GM23338 (cell line): Measurements from ENCODE around the gene CPM. TPM values are rescaled to one million over a fixed set of nuclear protein-coding genes. Genes with fewer than 3 reads are reported as not detected.

Experiments
- ATAC-seq: fragments of 200-7000 bp; cut with Tn5 transposase; 3 replicates; pipeline ENCODE4 v1.9.1; 2020
- DNase-seq: peaks from one replicate; pipeline ENCODE4 v3.0.0-alpha.2; 2015; ENCODE audit warnings: low spot score
- H2AFZ ChIP-seq: fragments of 200-600 bp; sonication (generic); 2 replicates; pipeline ENCODE4 v1.8.0; 2016; ENCODE audit warnings: antibody characterized with exemption, mild to moderate bottlenecking, moderate library complexity
- H3F3A ChIP-seq: fragments of 200-600 bp; sonication (generic); replicated peaks from 2 replicates; pipeline ENCODE4 v1.8.0; 2017; ENCODE audit warnings: antibody characterized with exemption, mixed run types, low read depth
- H3K27ac ChIP-seq: fragments of 200-600 bp; sonication (generic); 2 replicates; pipeline ENCODE4 v1.6.1; 2016; ENCODE audit warnings: low read depth
- H3K27me3 ChIP-seq: fragments of 200-600 bp; sonication (generic); 2 replicates; pipeline ENCODE4 v1.8.0; 2016; ENCODE audit warnings: mild to moderate bottlenecking, mixed run types, moderate library complexity; ENCODE audit not compliant: insufficient read depth
- H3K36me3 ChIP-seq: fragments of 200-600 bp; sonication (generic); 2 replicates; pipeline ENCODE4 v1.8.0; 2016; ENCODE audit warnings: mild to moderate bottlenecking; ENCODE audit not compliant: insufficient read depth
- H3K4me1 ChIP-seq: fragments of 200-600 bp; sonication (generic); 2 replicates; pipeline ENCODE4 v1.8.0; 2016; ENCODE audit warnings: mild to moderate bottlenecking, moderate library complexity; ENCODE audit not compliant: insufficient read depth
- H3K4me2 ChIP-seq: fragments of 200-600 bp; sonication (generic); 2 replicates; pipeline ENCODE4 v1.7.1; 2017; ENCODE audit warnings: mixed run types
- H3K4me3 ChIP-seq: fragments of 200-600 bp; sonication (generic); 2 replicates; pipeline ENCODE4 v1.6.1; 2016; ENCODE audit warnings: mixed run types
- H3K79me2 ChIP-seq: fragments of 200-600 bp; sonication (generic); replicated peaks from 2 replicates; pipeline ENCODE4 v1.8.0; 2017; ENCODE audit warnings: mild to moderate bottlenecking; ENCODE audit not compliant: insufficient read depth
- H3K9me2 ChIP-seq: fragments of 200-600 bp; sonication (generic); 2 replicates; pipeline ENCODE4 v1.8.0; 2017; ENCODE audit not compliant: insufficient read depth
- H4K20me1 ChIP-seq: fragments of 200-600 bp; sonication (generic); replicated peaks from 2 replicates; pipeline ENCODE4 v1.8.0; 2017; ENCODE audit warnings: mild to moderate bottlenecking; ENCODE audit not compliant: insufficient read depth
- H3K27ac Mint-ChIP-seq: 2 replicates; pipeline ENCODE4 v1.8.0; 2020; ENCODE audit warnings: inconsistent platforms, mild to moderate bottlenecking, moderate library complexity, mixed read lengths
- H3K27me3 Mint-ChIP-seq: 3 replicates; pipeline ENCODE4 v1.8.0; 2022; ENCODE audit warnings: low read depth, mild to moderate bottlenecking, moderate library complexity, mixed read lengths, inconsistent platforms; ENCODE audit not compliant: insufficient read depth, poor library complexity
- H3K36me3 Mint-ChIP-seq: 3 replicates; pipeline ENCODE4 v1.8.0; 2021; ENCODE audit warnings: low read depth, mild to moderate bottlenecking, inconsistent platforms, moderate library complexity, mixed read lengths
- H3K4me1 Mint-ChIP-seq: 3 replicates; pipeline ENCODE4 v1.8.0; 2020; ENCODE audit warnings: mild to moderate bottlenecking, inconsistent platforms, mixed read lengths
- H3K4me3 Mint-ChIP-seq: 3 replicates; pipeline ENCODE4 v1.8.0; 2021; ENCODE audit warnings: moderate library complexity, mild to moderate bottlenecking, inconsistent platforms, mixed read lengths
- H3K9me3 Mint-ChIP-seq: 3 replicates; pipeline ENCODE4 v1.8.0; 2020; ENCODE audit warnings: moderate library complexity, mild to moderate bottlenecking, inconsistent platforms, mixed read lengths
- EZH2 ChIP-seq: fragments of 200-600 bp; sonication (generic); IDR thresholded peaks from one replicate; pipeline ENCODE4 v1.8.0; 2017; ENCODE audit warnings: antibody characterized with exemption, mild to moderate bottlenecking, low read depth; ENCODE audit not compliant: unreplicated experiment
- EZH2phosphoT487 ChIP-seq: fragments of 200-600 bp; sonication (generic); IDR thresholded peaks from one replicate; pipeline ENCODE4 v1.8.1; 2018; ENCODE audit warnings: antibody characterized with exemption; ENCODE audit not compliant: unreplicated experiment
- JUNB ChIP-seq: IDR thresholded peaks from one replicate; pipeline ENCODE4 v1.6.1; 2016; ENCODE audit warnings: antibody characterized with exemption; ENCODE audit not compliant: unreplicated experiment
- NANOG ChIP-seq: IDR thresholded peaks from 2 replicates; pipeline ENCODE4 v1.6.1; 2016; ENCODE audit warnings: antibody characterized with exemption, borderline replicate concordance
- STAT1 ChIP-seq: IDR thresholded peaks from one replicate; pipeline ENCODE4 v1.6.1; 2016; ENCODE audit warnings: antibody characterized with exemption; ENCODE audit not compliant: unreplicated experiment
- ZNF114 ChIP-seq: fragments of 250-450 bp; sonication (Bioruptor Pico); IDR thresholded peaks from 2 replicates; pipeline ENCODE4 v1.5.0; 2020; ENCODE audit warnings: mild to moderate bottlenecking, moderate library complexity
- ZNF331 ChIP-seq: fragments of 250-450 bp; sonication (Bioruptor Pico); IDR thresholded peaks from 2 replicates; pipeline ENCODE4 v1.5.0; 2020; ENCODE audit warnings: low read depth, mild to moderate bottlenecking, moderate library complexity
- polyA plus RNA-seq: library from polyadenylated mRNA; unstranded; fragments of >200 nt; fragmentation: Nextera tagmentation; extraction: Ambion mirVana; gene quantifications from 2 replicates; pipeline ENCODE4 v1.2.1, GENCODE V29; 2016
- total RNA-seq: library from RNA; depleted of rRNA; stranded (reverse); fragments of >200 nt; shearing (Covaris generic); gene quantifications from 2 replicates; pipeline ENCODE4 v1.2.3, GENCODE V29; 2014
- TF ChIP-seq, protein P1 (sequence below): IDR thresholded peaks from one replicate; pipeline ENCODE4 v1.6.1; 2018; ENCODE audit warnings: antibody characterized with exemption; ENCODE audit not compliant: unreplicated experiment
- TF ChIP-seq, protein P2 (sequence below): IDR thresholded peaks from 2 replicates; pipeline ENCODE4 v1.6.1; 2016; ENCODE audit warnings: antibody characterized with exemption
- TF ChIP-seq, protein P3 (sequence below): fragments of 250-450 bp; sonication (Bioruptor Pico); IDR thresholded peaks from 2 replicates; pipeline ENCODE4 v1.5.0; 2020; ENCODE audit warnings: mild to moderate bottlenecking, moderate library complexity

CPM gene
- total and polyA plus RNA-seq, 2 experiments from 2014 or later, result 0.37 to 5.8 TPM

DNA sequence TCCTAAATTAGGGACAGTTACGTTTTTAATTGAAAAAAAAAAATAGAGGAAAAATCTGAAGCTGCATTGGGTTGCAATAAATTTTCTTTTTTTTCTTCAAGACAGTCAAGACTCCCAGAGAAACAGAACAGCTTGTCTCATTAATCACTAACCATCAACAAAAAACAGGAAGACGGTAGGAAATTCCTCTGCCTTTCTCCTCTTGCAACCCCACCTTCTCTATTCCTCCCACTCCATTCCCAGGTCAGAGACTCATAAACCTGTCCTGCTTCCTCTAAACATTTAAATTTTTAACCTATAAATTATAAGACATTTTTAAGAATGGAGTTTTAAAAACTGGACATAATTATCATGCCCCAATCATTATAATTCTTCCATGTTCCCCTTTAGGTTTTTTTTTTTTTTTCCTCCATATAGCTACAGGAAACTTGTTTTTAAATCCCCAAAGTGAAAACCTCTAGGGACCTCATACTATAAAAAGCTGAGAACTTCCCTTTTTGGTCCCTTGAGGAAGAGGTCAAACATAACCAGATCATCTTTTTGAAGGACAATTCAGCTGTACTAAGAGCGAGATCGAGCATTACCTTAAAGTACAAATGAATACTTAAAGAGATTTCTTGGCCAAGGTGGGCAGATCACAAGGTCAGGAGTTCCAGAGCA lies 36.0 kb downstream of the CPM start:
- Mint-ChIP-seq H3K27me3 (peaks cover 3% of the 10 kb centered on the region), H3K4me1 (peaks cover 7% of the 10 kb centered on the region; the same call in 2 of the 3 replicates), H3K36me3 (no peaks in the 10 kb centered on the region), H3K4me3 (no peak overlapping the region), H3K9me3 (no peaks in the 10 kb centered on the region), H3K27ac (no peak overlapping the region)
- Histone ChIP-seq H2AFZ (no peak overlapping the region), H3K4me3 (no peak overlapping the region), H3K79me2 (no peaks in the 10 kb centered on the region), H3K27me3 (no peaks in the 10 kb centered on the region), H3K4me1 (no peaks in the 10 kb centered on the region), H3K9me2 (no peaks in the 10 kb centered on the region), H3K27ac (no peak overlapping the region), H3F3A (no peaks in the 10 kb centered on the region), H3K36me3 (no peaks in the 10 kb centered on the region), H3K4me2 (no peak overlapping the region), H4K20me1 (no peaks in the 10 kb centered on the region)
- ATAC-seq (no peak), DNase-seq (no peak)
- TF ChIP-seq EZH2 (no peak), STAT1 (no peak), ZNF114 (CRISPR knock-in tag) (no peak), JUNB (no peak), NANOG (no peak)

DNA sequence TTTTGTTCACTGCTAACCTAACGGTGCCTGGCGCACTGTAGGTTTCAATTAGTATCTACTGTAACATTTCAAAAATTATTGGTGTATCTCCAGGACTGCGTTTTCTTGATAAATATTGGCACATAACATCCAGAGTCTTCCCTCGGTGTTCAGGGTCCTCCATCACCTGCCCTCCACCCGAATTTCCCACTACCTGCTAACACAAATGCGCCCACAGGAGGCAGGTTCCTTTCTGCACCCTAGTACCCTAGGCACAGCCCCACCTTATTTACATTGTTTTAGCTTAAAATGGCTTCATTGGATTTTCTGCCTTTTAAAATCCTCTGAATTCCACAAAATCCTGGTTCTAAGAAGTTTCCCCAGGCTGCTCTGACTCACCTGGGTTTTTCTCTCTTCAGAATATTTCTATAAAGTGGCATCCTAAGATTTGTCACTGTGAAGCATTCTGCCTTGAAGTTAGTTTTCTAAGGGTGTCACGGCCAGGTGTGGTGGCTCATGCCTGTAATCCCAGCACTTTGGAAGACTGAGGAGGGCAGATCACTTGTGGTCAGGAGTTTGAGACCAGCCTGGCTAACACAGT lies 38.6 kb downstream of the CPM start:
- Histone ChIP-seq H3K4me2 (no peak overlapping the region), H3K79me2 (no peaks in the 10 kb centered on the region), H3K4me3 (no peak overlapping the region), H3F3A (no peaks in the 10 kb centered on the region), H3K9me2 (no peaks in the 10 kb centered on the region), H4K20me1 (no peaks in the 10 kb centered on the region), H3K4me1 (no peaks in the 10 kb centered on the region), H3K27ac (no peak overlapping the region), H2AFZ (no peak overlapping the region), H3K27me3 (no peaks in the 10 kb centered on the region), H3K36me3 (no peaks in the 10 kb centered on the region)
- H3K27me3 Mint-ChIP-seq, result peaks cover 4% of the 10 kb centered on the region
- no peaks in the 10 kb centered on the region; the same call in 2 of the 3 replicates for H3K4me1 Mint-ChIP-seq
- no peak overlapping the region for H3K27ac Mint-ChIP-seq
- H3K4me3 Mint-ChIP-seq, result no peak overlapping the region
- no peak for ATAC-seq
- no peaks in the 10 kb centered on the region for H3K9me3 Mint-ChIP-seq
- H3K36me3 Mint-ChIP-seq, result no peaks in the 10 kb centered on the region
- no peak for DNase-seq
- TF ChIP-seq, protein P1, sequence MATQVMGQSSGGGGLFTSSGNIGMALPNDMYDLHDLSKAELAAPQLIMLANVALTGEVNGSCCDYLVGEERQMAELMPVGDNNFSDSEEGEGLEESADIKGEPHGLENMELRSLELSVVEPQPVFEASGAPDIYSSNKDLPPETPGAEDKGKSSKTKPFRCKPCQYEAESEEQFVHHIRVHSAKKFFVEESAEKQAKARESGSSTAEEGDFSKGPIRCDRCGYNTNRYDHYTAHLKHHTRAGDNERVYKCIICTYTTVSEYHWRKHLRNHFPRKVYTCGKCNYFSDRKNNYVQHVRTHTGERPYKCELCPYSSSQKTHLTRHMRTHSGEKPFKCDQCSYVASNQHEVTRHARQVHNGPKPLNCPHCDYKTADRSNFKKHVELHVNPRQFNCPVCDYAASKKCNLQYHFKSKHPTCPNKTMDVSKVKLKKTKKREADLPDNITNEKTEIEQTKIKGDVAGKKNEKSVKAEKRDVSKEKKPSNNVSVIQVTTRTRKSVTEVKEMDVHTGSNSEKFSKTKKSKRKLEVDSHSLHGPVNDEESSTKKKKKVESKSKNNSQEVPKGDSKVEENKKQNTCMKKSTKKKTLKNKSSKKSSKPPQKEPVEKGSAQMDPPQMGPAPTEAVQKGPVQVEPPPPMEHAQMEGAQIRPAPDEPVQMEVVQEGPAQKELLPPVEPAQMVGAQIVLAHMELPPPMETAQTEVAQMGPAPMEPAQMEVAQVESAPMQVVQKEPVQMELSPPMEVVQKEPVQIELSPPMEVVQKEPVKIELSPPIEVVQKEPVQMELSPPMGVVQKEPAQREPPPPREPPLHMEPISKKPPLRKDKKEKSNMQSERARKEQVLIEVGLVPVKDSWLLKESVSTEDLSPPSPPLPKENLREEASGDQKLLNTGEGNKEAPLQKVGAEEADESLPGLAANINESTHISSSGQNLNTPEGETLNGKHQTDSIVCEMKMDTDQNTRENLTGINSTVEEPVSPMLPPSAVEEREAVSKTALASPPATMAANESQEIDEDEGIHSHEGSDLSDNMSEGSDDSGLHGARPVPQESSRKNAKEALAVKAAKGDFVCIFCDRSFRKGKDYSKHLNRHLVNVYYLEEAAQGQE, result no peak
- TF ChIP-seq ZNF331 (no peak), EZH2phosphoT487 (no peak), NANOG (no peak)
- TF ChIP-seq, protein P2, sequence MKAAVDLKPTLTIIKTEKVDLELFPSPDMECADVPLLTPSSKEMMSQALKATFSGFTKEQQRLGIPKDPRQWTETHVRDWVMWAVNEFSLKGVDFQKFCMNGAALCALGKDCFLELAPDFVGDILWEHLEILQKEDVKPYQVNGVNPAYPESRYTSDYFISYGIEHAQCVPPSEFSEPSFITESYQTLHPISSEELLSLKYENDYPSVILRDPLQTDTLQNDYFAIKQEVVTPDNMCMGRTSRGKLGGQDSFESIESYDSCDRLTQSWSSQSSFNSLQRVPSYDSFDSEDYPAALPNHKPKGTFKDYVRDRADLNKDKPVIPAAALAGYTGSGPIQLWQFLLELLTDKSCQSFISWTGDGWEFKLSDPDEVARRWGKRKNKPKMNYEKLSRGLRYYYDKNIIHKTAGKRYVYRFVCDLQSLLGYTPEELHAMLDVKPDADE, result no peak
- TF ChIP-seq, protein P3, sequence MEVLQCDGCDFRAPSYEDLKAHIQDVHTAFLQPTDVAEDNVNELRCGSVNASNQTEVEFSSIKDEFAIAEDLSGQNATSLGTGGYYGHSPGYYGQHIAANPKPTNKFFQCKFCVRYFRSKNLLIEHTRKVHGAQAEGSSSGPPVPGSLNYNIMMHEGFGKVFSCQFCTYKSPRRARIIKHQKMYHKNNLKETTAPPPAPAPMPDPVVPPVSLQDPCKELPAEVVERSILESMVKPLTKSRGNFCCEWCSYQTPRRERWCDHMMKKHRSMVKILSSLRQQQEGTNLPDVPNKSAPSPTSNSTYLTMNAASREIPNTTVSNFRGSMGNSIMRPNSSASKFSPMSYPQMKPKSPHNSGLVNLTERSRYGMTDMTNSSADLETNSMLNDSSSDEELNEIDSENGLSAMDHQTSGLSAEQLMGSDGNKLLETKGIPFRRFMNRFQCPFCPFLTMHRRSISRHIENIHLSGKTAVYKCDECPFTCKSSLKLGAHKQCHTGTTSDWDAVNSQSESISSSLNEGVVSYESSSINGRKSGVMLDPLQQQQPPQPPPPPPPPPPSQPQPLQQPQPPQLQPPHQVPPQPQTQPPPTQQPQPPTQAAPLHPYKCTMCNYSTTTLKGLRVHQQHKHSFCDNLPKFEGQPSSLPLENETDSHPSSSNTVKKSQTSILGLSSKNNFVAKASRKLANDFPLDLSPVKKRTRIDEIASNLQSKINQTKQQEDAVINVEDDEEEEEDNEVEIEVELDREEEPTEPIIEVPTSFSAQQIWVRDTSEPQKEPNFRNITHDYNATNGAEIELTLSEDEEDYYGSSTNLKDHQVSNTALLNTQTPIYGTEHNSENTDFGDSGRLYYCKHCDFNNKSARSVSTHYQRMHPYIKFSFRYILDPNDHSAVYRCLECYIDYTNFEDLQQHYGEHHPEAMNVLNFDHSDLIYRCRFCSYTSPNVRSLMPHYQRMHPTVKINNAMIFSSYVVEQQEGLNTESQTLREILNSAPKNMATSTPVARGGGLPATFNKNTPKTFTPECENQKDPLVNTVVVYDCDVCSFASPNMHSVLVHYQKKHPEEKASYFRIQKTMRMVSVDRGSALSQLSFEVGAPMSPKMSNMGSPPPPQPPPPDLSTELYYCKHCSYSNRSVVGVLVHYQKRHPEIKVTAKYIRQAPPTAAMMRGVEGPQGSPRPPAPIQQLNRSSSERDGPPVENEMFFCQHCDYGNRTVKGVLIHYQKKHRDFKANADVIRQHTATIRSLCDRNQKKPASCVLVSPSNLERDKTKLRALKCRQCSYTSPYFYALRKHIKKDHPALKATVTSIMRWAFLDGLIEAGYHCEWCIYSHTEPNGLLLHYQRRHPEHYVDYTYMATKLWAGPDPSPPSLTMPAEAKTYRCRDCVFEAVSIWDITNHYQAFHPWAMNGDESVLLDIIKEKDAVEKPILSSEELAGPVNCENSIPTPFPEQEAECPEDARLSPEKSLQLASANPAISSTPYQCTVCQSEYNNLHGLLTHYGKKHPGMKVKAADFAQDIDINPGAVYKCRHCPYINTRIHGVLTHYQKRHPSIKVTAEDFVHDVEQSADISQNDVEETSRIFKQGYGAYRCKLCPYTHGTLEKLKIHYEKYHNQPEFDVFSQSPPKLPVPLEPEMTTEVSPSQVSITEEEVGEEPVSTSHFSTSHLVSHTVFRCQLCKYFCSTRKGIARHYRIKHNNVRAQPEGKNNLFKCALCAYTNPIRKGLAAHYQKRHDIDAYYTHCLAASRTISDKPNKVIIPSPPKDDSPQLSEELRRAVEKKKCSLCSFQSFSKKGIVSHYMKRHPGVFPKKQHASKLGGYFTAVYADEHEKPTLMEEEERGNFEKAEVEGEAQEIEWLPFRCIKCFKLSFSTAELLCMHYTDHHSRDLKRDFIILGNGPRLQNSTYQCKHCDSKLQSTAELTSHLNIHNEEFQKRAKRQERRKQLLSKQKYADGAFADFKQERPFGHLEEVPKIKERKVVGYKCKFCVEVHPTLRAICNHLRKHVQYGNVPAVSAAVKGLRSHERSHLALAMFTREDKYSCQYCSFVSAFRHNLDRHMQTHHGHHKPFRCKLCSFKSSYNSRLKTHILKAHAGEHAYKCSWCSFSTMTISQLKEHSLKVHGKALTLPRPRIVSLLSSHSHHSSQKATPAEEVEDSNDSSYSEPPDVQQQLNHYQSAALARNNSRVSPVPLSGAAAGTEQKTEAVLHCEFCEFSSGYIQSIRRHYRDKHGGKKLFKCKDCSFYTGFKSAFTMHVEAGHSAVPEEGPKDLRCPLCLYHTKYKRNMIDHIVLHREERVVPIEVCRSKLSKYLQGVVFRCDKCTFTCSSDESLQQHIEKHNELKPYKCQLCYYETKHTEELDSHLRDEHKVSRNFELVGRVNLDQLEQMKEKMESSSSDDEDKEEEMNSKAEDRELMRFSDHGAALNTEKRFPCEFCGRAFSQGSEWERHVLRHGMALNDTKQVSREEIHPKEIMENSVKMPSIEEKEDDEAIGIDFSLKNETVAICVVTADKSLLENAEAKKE, result no peak
